AG04449 (cell line): ENCODE measurements around the gene MPHOSPH9.
"Not testable (repeated sequence)": the region's sequence is repeated elsewhere in the genome, so short reads cannot be mapped to it uniquely, and the experiment has no call there.

Source experiments
- CTCF ChIA-PET: fragments of 350-600 bp; formaldehyde crosslinking; extraction: SDS; loops from one replicate; lab custom pipeline; 2021; ENCODE audit warnings: antibody characterized with exemption; lab: Yijun Ruan, JAX
- POLR2A ChIA-PET: fragments of 400-600, 350-600 bp; formaldehyde crosslinking; extraction: SDS; loops from one replicate; lab custom pipeline; 2020; ENCODE audit warnings: antibody characterized with exemption, inconsistent platforms; lab: Yijun Ruan, JAX
- DNase-seq: peaks from one replicate; pipeline ENCODE4 v3.0.0-alpha.2; 2010; ENCODE audit warnings: low read depth, low spot score
- H3K4me3 ChIP-seq: 2 replicates; pipeline ENCODE4 v1.5.1; 2011; ENCODE audit warnings: low read depth, mild to moderate bottlenecking, control low read depth, low read length
- TF ChIP-seq, protein P1 (sequence below): IDR thresholded peaks from one replicate; pipeline ENCODE4 v1.5.1; 2011; ENCODE audit warnings: mild to moderate bottlenecking, moderate library complexity, low read length, control low read depth, inconsistent platforms; ENCODE audit not compliant: insufficient read depth; ENCODE audit errors: missing control alignments

Gene MPHOSPH9

DNA sequence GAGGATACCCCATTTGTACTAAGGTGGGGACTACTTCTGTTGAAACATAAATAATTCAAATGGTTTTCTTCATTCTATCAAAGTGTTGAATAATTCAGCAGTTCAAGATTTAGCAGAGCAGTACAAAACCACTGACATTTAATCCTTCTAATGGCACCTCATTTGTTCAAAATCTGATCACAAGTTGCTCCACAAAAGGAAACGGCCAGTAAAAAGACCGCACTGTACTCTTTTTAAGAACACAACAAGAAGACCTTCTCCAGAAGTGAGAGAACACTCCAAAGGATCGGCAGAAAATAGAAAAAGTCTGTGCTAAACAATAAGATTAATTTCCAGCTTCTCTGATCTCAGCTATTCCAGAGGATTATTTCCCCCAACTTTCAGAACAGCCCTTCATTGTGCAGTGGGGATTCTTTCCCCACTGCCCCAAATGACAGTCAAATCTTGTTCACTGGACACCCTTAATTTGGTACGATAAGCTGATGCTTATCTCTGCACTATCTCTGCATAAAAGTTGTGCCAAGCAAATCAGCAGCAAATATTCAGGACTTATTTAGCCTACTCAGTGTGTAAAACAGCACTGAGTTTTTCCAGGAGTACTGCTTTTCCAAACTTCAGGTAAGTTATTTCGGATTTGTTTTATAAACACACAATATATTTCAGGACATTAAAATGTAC, 5.2 kb downstream of the MPHOSPH9 start:
- TF ChIP-seq, protein P1, sequence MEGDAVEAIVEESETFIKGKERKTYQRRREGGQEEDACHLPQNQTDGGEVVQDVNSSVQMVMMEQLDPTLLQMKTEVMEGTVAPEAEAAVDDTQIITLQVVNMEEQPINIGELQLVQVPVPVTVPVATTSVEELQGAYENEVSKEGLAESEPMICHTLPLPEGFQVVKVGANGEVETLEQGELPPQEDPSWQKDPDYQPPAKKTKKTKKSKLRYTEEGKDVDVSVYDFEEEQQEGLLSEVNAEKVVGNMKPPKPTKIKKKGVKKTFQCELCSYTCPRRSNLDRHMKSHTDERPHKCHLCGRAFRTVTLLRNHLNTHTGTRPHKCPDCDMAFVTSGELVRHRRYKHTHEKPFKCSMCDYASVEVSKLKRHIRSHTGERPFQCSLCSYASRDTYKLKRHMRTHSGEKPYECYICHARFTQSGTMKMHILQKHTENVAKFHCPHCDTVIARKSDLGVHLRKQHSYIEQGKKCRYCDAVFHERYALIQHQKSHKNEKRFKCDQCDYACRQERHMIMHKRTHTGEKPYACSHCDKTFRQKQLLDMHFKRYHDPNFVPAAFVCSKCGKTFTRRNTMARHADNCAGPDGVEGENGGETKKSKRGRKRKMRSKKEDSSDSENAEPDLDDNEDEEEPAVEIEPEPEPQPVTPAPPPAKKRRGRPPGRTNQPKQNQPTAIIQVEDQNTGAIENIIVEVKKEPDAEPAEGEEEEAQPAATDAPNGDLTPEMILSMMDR, result no peak
- no peak overlapping the region for H3K4me3 ChIP-seq
- POLR2A ChIA-PET, result no interaction called here
- DNase-seq, result no peak
- CTCF ChIA-PET, result interaction anchor here (1.3 to 2.1 kb wide), 3 partner anchors 10 to 184 kb away, joined by 3 to 19 read pairs (median 8); no protein-coding TSS in a partner anchor

DNA sequence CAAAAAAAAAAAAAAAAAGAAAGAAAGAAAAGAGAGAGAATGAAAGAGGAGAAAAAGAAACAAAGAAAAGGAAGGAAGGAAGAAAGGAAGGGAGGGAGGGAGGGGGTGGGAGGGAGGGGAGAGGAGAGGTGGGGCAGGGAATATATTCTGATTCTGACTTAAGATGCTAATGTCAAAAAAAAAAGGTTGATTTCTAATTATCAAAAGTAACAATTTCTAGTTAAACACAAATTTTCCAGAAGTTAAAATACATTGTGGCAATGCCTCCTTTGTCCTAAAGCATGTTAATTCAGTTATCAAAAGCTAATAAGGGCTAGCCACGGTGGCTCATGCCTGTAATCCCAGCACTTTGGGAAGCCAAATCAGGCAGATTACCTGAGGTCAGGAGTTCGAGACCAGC, 7.5 kb downstream of the MPHOSPH9 start:
- TF ChIP-seq, protein P1, result no peak
- no peak for DNase-seq
- CTCF ChIA-PET, result interaction anchor here (1.2 to 2.5 kb wide), 3 partner anchors 9 to 183 kb away, joined by 5 to 9 read pairs (median 8); no protein-coding TSS in a partner anchor
- no peak overlapping the region for H3K4me3 ChIP-seq
- POLR2A ChIA-PET, result no interaction called here

DNA sequence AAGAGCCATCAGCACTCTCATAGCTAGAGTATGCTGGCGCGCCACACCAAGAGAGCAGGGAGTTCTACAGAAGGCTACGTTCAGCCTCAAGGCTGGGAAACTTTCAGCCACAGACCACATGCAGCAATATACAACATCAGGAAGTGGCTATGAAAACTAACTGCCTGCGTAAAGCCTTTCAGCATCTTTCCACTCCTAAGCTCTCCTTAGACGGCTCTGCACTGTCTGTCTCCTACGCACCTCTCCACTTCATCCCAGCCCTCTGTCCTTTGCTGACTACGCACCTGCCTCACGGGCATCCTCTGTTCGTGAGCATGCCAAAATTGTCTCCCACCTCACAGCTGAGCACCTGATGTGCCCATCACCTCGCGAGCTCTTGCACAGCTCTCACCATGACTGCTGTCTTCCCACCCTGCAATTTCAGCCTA, 9.7 kb downstream of the MPHOSPH9 start:
- ChIA-PET POLR2A (interaction anchor here (0.6 to 2.6 kb wide), 3 partner anchors 9 to 136 kb away, joined by 3 to 15 read pairs (median 4); partner anchors contain the start of genes MPHOSPH9 and MTRFR), CTCF (interaction anchor here (0.7 to 2.4 kb wide), 5 partner anchors 9 to 181 kb away, joined by 3 to 9 read pairs (median 3); no protein-coding TSS in a partner anchor)
- no peak overlapping the region for H3K4me3 ChIP-seq
- no peak for DNase-seq
- TF ChIP-seq, protein P1, result no peak

DNA sequence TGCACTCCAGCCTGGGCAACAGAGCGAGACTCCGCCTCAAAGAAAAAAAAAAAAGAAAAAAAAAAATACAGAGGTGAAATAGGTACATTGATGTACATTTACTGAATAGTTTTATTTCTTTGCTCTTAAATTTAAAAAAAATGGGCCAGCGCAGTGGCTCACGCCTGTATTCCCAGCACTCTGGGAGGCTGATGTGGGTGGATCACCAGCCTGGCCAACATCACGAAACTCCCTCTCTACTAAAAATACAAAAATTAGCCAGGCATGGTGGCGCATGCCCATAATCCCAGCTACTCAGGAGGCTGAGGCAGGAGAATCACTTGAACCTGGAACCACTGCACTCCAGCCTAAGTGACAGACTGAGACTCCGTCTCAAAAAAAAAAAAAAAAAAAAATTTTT, 25.1 kb downstream of the MPHOSPH9 start:
- POLR2A ChIA-PET, DNase-seq, H3K4me3 ChIP-seq: not testable (repeated sequence)
- CTCF ChIA-PET, result interaction anchor here (1.7 kb wide), 1 partner anchor 30 kb away, joined by 4 read pairs; no protein-coding TSS in a partner anchor

DNA sequence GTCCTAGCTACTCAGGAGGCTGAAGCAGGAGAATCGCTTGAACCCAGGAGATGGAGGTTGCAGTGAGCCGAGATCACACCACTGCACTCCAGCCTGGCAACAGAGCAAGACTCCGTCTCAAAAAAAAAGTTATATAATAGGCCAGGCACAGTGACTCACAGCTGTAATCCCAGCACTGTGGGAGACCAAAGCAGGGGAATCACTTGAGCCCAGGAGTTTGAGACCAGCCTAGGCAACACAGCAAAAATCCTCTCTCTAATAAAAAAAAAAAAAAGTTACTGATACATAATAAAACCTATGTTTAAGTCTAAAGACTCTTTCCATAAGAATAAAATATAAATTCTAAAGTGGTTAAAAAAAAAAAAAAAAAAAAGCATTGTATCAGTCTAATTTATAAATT, 26.1 kb downstream of the MPHOSPH9 start:
- CTCF ChIA-PET, result interaction anchor here (1.6 to 1.7 kb wide), 2 partner anchors 31 to 164 kb away, joined by 4 to 5 read pairs; no protein-coding TSS in a partner anchor
- POLR2A ChIA-PET, result not testable (repeated sequence)

DNA sequence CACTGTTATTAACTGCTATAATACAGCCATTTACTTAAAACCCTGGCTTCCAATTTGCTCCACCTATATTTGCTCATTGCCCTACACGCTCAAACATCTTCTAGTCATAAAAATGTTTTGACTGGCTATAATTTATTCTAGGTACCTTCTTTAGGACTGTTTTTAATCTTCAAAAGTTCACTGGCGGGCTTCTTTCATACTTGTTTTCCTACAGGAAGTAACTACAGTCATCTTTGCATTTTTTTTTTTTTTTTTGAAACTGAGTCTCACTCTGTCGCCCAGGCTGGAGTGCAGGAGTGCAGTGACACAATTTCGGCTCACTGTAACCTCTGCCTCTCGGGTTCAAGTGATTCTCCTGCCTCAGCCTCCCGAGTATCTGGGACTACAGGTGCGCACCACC, 32.5 kb downstream of the MPHOSPH9 start:
- CTCF ChIA-PET, result interaction anchor here (1.4 kb wide), 1 partner anchor 11 kb away, joined by 5 read pairs; no protein-coding TSS in a partner anchor
- DNase-seq, result no peak
- TF ChIP-seq, protein P1, result no peak
- POLR2A ChIA-PET, result no interaction called here
- no peak overlapping the region for H3K4me3 ChIP-seq

More for the DNA sequence above, 26.1 kb downstream of the MPHOSPH9 start:
- DNase-seq, H3K4me3 ChIP-seq: not testable (repeated sequence)

DNA sequence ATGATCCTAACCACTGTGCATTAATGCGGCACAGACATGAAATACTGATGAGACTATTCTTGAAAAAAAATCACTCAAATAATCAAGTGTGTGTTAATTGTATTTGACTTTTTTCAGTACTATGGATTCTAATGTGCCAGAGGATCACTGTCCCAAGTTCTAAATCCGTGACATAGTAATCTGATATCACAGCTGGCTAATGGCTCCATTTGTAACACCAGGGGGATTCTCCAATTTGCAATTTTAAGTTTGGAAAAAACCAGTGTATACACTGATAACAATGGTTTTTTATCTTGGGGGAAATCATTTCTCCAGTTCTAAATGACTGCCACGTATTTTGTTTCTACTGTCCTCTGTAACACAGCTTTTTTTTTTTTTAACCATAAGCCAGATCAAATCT, 33.0 kb downstream of the MPHOSPH9 start:
- TF ChIP-seq, protein P1, result no peak
- DNase-seq, result no peak
- no peak overlapping the region for H3K4me3 ChIP-seq
- POLR2A ChIA-PET, result interaction anchor here (0.6 kb wide), 1 partner anchor 11 kb away, joined by 4 read pairs; no protein-coding TSS in a partner anchor
- CTCF ChIA-PET, result interaction anchor here (1.4 kb wide), 1 partner anchor 12 kb away, joined by 5 read pairs; no protein-coding TSS in a partner anchor
